GM12878 (cell line): ENCODE results near the gene CBX8. TPM values are rescaled to one million over a fixed set of nuclear protein-coding genes. Genes with fewer than 3 reads are reported as not detected.

Experiments used
- BHLHE40 ChIP-seq, 2 experiments: fragments of 450-650 bp in 1 of 2; IDR thresholded peaks; 2 replicates each; pipeline ENCODE4 v1.6.1; 2011 to 2017; ENCODE audit warnings: low read depth in 2 of 2, borderline replicate concordance in 1 of 2, improper control_type of control experiment in 1 of 2, low read length in 1 of 2, mild to moderate bottlenecking in 1 of 2
- BMI1 ChIP-seq: fragments of 450-650 bp; IDR thresholded peaks from 2 replicates; pipeline ENCODE4 v1.6.1; 2016; ENCODE audit warnings: mild to moderate bottlenecking, moderate library complexity, borderline replicate concordance
- CBFB ChIP-seq: IDR thresholded peaks from 2 replicates; pipeline ENCODE4 v1.6.1; 2016; ENCODE audit warnings: antibody characterized with exemption, low read depth
- CEBPB ChIP-seq, 2 experiments: fragments of 150-350 bp in 1 of 2; IDR thresholded peaks; 2 replicates each; pipeline ENCODE4 v1.6.1; 2012 to 2014; ENCODE audit warnings: low read depth in 2 of 2, low read length in 2 of 2, borderline replicate concordance in 1 of 2, inconsistent platforms in 1 of 2
- EP300 ChIP-seq, 2 experiments: fragments of 150-350 bp in 1 of 2; IDR thresholded peaks; 2 replicates each; pipeline ENCODE4 v1.6.1; 2011 to 2012; ENCODE audit warnings: low read depth in 2 of 2, low read length in 2 of 2, borderline replicate concordance in 1 of 2, improper control_type of control experiment in 1 of 2, inconsistent platforms in 1 of 2; ENCODE audit not compliant: control insufficient read depth in 1 of 2
- ESRRA ChIP-seq: IDR thresholded peaks from 2 replicates; pipeline ENCODE4 v1.6.1; 2012; ENCODE audit warnings: mild to moderate bottlenecking, low read length, improper control_type of control experiment
- FOXM1 ChIP-seq: IDR thresholded peaks from 2 replicates; pipeline ENCODE4 v1.6.1; 2012; ENCODE audit warnings: low read depth, mild to moderate bottlenecking, inconsistent platforms, low read length, moderate library complexity
- IKZF2 ChIP-seq, 2 experiments: fragments of 450-650 bp; IDR thresholded peaks; 2 replicates each; pipeline ENCODE4 v1.6.1; 2017; ENCODE audit warnings: mild to moderate bottlenecking in 2 of 2, moderate library complexity in 2 of 2
- LARP7 ChIP-seq: fragments of 450-650 bp; IDR thresholded peaks from 2 replicates; pipeline ENCODE4 v1.6.1; 2017; ENCODE audit warnings: mild to moderate bottlenecking
- MEF2B ChIP-seq: fragments of 450-650 bp; IDR thresholded peaks from 2 replicates; pipeline ENCODE4 v1.6.1; 2018; ENCODE audit warnings: mild to moderate bottlenecking, moderate library complexity; ENCODE audit not compliant: partially characterized antibody, poor library complexity, severe bottlenecking
- PBX3 ChIP-seq: IDR thresholded peaks from 2 replicates; pipeline ENCODE4 v1.6.1; 2011; ENCODE audit warnings: mild to moderate bottlenecking, low read depth, low read length, moderate library complexity; ENCODE audit not compliant: insufficient replicate concordance
- PML ChIP-seq: IDR thresholded peaks from 2 replicates; pipeline ENCODE4 v1.6.1; 2012; ENCODE audit warnings: low read length, inconsistent platforms
- RB1 ChIP-seq: fragments of 450-650 bp; formaldehyde crosslinking; IDR thresholded peaks from 2 replicates; pipeline ENCODE4 v1.6.1; 2017; ENCODE audit warnings: mild to moderate bottlenecking, borderline replicate concordance
- ZNF217 ChIP-seq: fragments of 450-650 bp; IDR thresholded peaks from 2 replicates; pipeline ENCODE4 v1.6.1; 2017; ENCODE audit warnings: antibody characterized with exemption, mild to moderate bottlenecking
- ZNF592 ChIP-seq: fragments of 450-650 bp; IDR thresholded peaks from 2 replicates; pipeline ENCODE4 v1.6.1; 2017; ENCODE audit warnings: mild to moderate bottlenecking, moderate library complexity
- polyA plus RNA-seq, 11 experiments: library from polyadenylated mRNA; depleted of rRNA in 4 of 11; unstranded in 6 of 11; stranded (reverse) in 5 of 11; fragments of >200 nt; fragmentation: Nextera tagmentation in 4 of 11; fragmentation: Illumina TruSeq in 1 of 11; extraction: Ambion mirVana in 4 of 11; extraction: Trizol in 1 of 11; gene quantifications; 1 replicate in 1 of 11; 2 replicates in 10 of 11; pipeline versions ENCODE4 v1.2.1 to v1.2.3, GENCODE V29; 2011 to 2016; ENCODE audit warnings: inconsistent platforms in 2 of 11, missing spikeins in 2 of 11, low read depth in 1 of 11
- total RNA-seq, 4 experiments: library from RNA; depleted of rRNA in 3 of 4; stranded (reverse); fragments of >200 nt in 3 of 4; fragmentation: Illumina TruSeq in 1 of 4; extraction: Trizol in 1 of 4; gene quantifications; 2 replicates each; pipeline versions ENCODE4 v1.2.1 to v1.2.3, GENCODE V29; 2013 to 2021
- TF ChIP-seq, protein P1 (sequence below), 3 experiments: IDR thresholded peaks in 2 of 3; conservative IDR thresholded peaks in 1 of 3; 2 replicates each; pipeline ENCODE4 v1.5.1; 2011; ENCODE audit warnings: low read depth in 3 of 3, low read length in 3 of 3, mild to moderate bottlenecking in 3 of 3, control low read depth in 2 of 3, moderate library complexity in 2 of 3, inconsistent platforms in 1 of 3, mixed read lengths in 1 of 3; ENCODE audit not compliant: control insufficient read depth in 2 of 3, insufficient read depth in 1 of 3; ENCODE audit errors: extremely low read depth in 1 of 3
- TF ChIP-seq, protein P2 (sequence below): IDR thresholded peaks from 2 replicates; pipeline ENCODE4 v1.6.1; 2012; ENCODE audit warnings: improper control_type of control experiment, low read depth, low read length; ENCODE audit not compliant: insufficient replicate concordance

The CBX8 gene
- total and polyA plus RNA-seq, 10 of the 15 experiments (the other 5 are each of a cell fraction or from before 2014, with no cell fraction given) = 0.03 to 6.7 (median 1.9) TPM

- TF ChIP-seq PBX3 (no peak), ZNF217 (no peak), PML (no peak), MEF2B (peak; percentile 6), RB1 (no peak), BMI1 (no peak), CEBPB (IDR thresholded peaks at IDR 0.05; ENCODE audit: borderline replicate concordance in 1 of 2, low read depth in 2 of 2, low read length in 2 of 2) (no peak), CBFB (no peak), FOXM1 (no peak), ESRRA (no peak), LARP7 (peak; percentile 55; the same call in 1 of the 2 replicates), BHLHE40 (IDR thresholded peaks at IDR 0.05; ENCODE audit: borderline replicate concordance in 1 of 2, low read depth in 2 of 2, low read length in 1 of 2) (0 out of 4 replicates have a peak, but pooled peaks of 1 of the 2 experiments have one; percentile 16), EP300 (IDR thresholded peaks at IDR 0.05; ENCODE audit: borderline replicate concordance in 1 of 2, control insufficient read depth in 1 of 2, low read depth in 2 of 2, low read length in 2 of 2) (no peak), IKZF2 (IDR thresholded peaks at IDR 0.05) (peak in 1 of 2 experiments; percentile 71; a peak in 1 of 4 replicates), ZNF592 (no peak)
- TF ChIP-seq, protein P1, sequence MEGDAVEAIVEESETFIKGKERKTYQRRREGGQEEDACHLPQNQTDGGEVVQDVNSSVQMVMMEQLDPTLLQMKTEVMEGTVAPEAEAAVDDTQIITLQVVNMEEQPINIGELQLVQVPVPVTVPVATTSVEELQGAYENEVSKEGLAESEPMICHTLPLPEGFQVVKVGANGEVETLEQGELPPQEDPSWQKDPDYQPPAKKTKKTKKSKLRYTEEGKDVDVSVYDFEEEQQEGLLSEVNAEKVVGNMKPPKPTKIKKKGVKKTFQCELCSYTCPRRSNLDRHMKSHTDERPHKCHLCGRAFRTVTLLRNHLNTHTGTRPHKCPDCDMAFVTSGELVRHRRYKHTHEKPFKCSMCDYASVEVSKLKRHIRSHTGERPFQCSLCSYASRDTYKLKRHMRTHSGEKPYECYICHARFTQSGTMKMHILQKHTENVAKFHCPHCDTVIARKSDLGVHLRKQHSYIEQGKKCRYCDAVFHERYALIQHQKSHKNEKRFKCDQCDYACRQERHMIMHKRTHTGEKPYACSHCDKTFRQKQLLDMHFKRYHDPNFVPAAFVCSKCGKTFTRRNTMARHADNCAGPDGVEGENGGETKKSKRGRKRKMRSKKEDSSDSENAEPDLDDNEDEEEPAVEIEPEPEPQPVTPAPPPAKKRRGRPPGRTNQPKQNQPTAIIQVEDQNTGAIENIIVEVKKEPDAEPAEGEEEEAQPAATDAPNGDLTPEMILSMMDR (IDR thresholded peaks at IDR 0.05 in 2 of 3, conservative IDR thresholded peaks at IDR 0.05 in 1 of 3; ENCODE audit: control insufficient read depth in 2 of 3, extremely low read depth in 1 of 3, insufficient read depth in 1 of 3, low read depth in 3 of 3, low read length in 3 of 3) = no peak
- TF ChIP-seq, protein P2, sequence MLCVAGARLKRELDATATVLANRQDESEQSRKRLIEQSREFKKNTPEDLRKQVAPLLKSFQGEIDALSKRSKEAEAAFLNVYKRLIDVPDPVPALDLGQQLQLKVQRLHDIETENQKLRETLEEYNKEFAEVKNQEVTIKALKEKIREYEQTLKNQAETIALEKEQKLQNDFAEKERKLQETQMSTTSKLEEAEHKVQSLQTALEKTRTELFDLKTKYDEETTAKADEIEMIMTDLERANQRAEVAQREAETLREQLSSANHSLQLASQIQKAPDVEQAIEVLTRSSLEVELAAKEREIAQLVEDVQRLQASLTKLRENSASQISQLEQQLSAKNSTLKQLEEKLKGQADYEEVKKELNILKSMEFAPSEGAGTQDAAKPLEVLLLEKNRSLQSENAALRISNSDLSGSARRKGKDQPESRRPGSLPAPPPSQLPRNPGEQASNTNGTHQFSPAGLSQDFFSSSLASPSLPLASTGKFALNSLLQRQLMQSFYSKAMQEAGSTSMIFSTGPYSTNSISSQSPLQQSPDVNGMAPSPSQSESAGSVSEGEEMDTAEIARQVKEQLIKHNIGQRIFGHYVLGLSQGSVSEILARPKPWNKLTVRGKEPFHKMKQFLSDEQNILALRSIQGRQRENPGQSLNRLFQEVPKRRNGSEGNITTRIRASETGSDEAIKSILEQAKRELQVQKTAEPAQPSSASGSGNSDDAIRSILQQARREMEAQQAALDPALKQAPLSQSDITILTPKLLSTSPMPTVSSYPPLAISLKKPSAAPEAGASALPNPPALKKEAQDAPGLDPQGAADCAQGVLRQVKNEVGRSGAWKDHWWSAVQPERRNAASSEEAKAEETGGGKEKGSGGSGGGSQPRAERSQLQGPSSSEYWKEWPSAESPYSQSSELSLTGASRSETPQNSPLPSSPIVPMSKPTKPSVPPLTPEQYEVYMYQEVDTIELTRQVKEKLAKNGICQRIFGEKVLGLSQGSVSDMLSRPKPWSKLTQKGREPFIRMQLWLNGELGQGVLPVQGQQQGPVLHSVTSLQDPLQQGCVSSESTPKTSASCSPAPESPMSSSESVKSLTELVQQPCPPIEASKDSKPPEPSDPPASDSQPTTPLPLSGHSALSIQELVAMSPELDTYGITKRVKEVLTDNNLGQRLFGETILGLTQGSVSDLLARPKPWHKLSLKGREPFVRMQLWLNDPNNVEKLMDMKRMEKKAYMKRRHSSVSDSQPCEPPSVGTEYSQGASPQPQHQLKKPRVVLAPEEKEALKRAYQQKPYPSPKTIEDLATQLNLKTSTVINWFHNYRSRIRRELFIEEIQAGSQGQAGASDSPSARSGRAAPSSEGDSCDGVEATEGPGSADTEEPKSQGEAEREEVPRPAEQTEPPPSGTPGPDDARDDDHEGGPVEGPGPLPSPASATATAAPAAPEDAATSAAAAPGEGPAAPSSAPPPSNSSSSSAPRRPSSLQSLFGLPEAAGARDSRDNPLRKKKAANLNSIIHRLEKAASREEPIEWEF = no peak
Measured at GRCh38 chr17:79796444-79796762, 474 bp downstream of the CBX8 start (continued).
